Spleen (tissue), 7 donors: Measurements from ENCODE around the gene METTL21C.

Experiments used
- CTCF ChIP-seq, 11 experiments: fragments of 200-600 bp in 7 of 11; fragments of 450-650 bp in 4 of 11; sonication (generic) in 4 of 11; IDR thresholded peaks in 8 of 11; conservative IDR thresholded peaks in 3 of 11; 1 replicate in 7 of 11; 2 replicates in 4 of 11; pipeline versions ENCODE4 v1.4.0 to v1.8.0; 2016 to 2021; ENCODE audit warnings: antibody characterized with exemption in 11 of 11, inconsistent platforms in 4 of 11, mild to moderate bottlenecking in 1 of 11
- POLR2A ChIP-seq, 3 donors: fragments of 450-650 bp; IDR thresholded peaks; one replicate each; pipeline ENCODE4 v1.5.1; 2017; ENCODE audit warnings: antibody characterized with exemption in 3 of 3, mild to moderate bottlenecking in 1 of 3
- POLR2AphosphoS5 ChIP-seq, 3 donors: sonication (generic); formaldehyde crosslinking; IDR thresholded peaks; one replicate each; pipeline ENCODE4 v1.5.1; 2017; ENCODE audit warnings: antibody characterized with exemption in 3 of 3
- donor health status: DM: no; HTN: no; CAD: no; lungs with moderate emphysema.
- donor health status: DM: no; HTN: no; CAD: no.
- donor health status: DM: no; HTN: no; CAD: no.

- TF ChIP-seq CTCF (IDR thresholded peaks at IDR 0.05 in 8 of 11, conservative IDR thresholded peaks at IDR 0.05 in 3 of 11) (no peak), POLR2A (IDR thresholded peaks at IDR 0.05) (no peak), POLR2AphosphoS5 (IDR thresholded peaks at IDR 0.05) (no peak)
Observed at GRCh38 chr13:102698649-102698980, 3.8 kb upstream of the METTL21C start.
